Activated T-helper 1 cell treated with anti-CD3 and anti-CD28 coated beads, Interleukin-2, amount 50 U/mL, for 16 hours (primary cell): ENCODE results near the gene P2RX2.
"Not testable (repeated sequence)": the region's sequence is repeated elsewhere in the genome, so short reads cannot be mapped to it uniquely, and the experiment has no call there.

Experiments
- DNase-seq, 2 donors: peaks; one replicate each; pipeline ENCODE4 v3.0.0-alpha.2; 2020; ENCODE audit warnings: low read depth in 1 of 2, low spot score in 1 of 2

P2RX2 gene

DNA sequence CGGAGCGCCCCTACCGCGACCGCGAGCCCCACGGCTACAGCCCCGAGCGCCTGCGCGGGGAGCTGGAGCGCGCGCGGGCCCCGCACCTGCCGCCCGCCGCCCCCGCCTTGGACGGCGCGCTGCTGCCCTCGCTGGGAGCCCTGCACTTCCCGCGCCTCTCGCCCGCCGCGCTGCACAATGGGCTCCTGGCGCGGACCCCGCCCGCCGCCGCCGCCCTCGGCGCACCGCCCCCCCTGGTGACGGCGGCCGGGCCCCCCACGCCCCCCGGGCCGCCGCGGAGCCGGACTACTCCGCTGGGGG is 35.2 kb upstream of the P2RX2 start:
- DNase-seq, result no peak

DNA sequence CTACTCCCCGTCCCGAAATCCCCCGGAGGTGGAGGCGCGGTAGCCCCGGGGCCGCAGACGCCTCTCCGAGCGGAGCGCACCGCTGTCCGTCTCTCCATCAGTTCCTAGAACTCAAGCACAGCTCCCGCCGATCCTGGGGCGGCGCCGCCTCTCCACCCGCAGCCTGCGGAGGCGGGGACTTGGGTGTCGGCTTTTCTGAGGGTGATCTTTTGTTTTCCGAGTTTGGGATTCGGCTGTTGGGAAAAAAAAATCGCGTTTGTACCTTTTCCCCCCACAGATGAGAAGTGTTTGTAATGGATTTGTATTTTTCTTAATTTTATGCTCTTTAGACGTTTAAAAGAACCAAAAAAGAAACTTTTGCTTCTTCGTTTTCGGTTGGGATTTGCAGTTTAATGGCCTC is 34.8 kb upstream of the P2RX2 start:
- DNase-seq, result no peak

DNA sequence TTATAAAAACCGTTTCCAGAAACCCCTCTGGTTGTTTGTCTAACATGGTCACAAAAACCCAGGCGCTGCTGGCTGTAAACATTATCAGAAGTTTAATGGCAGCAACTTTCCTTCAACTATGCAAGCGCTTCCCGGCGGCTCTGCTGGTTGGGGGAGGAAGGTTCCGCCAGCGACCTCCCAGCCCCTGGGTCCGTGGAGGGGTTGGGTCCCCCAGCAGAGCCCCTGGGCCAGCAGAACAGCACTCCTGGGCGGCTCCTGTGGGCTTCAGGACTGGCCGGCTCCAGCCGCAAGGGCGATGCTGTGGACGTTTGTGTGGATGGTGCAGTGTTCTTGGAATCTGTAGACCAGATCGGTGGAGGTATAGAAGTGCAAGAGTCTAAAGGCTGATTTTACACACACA is 34.1 kb upstream of the P2RX2 start:
- no peak for DNase-seq

DNA sequence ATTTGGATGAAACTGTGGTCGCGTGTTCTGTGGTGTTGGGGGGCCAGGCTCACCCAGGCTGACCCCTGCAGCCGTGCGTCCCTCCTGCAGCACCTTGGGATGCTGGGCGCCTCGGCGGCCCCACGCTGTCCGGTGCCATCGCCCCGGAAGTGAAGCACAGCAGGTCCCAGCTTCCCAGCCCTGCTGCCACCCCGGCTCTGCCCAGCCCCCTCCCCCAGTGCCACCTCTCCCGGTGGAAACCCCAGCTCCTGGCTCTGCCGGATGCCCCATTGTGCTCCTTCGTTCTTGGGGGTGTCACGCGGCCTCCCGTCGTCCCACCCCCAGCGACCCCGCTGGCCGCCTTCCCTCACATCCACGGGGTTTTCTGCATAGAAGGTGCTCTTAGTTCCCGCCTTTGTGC is 33.4 kb upstream of the P2RX2 start:
- DNase-seq, result no peak

DNA sequence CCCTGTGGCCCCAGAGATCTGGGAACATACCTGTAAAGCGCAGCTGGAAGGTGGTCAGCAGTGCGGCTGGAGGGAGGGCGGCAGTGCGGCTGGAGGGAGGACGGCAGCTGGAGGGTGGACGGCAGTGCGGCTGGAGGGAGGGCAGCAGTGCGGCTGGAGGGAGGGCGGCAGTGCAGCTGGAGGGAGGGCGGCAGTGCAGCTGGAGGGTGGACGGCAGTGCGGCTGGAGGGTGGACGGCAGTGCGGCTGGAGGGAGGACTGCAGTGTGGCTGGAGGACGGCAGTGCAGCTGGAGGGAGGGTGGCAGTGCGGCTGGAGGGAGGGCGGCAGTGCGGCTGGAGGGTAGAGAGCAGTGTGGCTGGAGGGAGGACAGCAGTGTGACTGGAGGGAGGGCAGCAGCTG is 31.6 kb upstream of the P2RX2 start:
- DNase-seq, result no peak

DNA sequence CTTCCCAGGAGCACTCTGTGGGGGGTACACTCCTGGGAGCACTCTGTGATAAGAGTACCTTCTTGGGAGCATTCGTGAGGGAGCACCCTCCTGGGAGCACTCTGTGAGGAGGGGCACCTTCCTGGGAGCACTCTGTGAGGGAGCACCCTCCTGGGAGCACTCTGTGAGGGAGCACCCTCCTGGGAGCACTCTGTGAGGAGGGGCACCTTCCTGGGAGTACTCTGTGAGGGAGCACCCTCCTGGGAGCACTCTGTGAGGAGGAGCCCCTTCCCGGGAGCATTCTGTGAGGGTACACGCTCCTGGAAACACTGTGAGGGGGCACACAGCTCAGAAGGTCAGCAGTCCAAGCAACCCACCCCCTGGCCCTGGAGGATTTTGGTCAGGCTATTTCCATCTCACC is 30.8 kb upstream of the P2RX2 start:
- DNase-seq, result no peak

DNA sequence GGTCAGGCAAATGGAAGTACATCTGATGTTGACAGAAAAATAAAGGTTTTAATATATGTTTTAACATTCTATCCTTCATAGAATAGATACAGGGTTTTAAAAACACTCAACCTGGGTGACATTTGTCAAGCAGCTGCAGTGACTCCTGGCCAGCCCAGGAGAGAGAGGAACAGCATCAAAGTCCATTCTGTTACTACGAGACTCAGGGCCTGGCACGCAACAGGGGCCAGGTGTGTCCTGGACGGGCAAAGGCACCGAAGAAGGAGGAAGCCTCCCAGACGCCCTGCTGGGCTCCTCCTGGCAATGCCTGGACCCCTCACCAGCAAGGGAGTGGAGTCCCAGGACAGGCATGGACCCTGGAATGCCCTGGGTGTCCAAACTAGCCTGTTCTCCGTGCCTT is 30.3 kb upstream of the P2RX2 start:
- no peak for DNase-seq

DNA sequence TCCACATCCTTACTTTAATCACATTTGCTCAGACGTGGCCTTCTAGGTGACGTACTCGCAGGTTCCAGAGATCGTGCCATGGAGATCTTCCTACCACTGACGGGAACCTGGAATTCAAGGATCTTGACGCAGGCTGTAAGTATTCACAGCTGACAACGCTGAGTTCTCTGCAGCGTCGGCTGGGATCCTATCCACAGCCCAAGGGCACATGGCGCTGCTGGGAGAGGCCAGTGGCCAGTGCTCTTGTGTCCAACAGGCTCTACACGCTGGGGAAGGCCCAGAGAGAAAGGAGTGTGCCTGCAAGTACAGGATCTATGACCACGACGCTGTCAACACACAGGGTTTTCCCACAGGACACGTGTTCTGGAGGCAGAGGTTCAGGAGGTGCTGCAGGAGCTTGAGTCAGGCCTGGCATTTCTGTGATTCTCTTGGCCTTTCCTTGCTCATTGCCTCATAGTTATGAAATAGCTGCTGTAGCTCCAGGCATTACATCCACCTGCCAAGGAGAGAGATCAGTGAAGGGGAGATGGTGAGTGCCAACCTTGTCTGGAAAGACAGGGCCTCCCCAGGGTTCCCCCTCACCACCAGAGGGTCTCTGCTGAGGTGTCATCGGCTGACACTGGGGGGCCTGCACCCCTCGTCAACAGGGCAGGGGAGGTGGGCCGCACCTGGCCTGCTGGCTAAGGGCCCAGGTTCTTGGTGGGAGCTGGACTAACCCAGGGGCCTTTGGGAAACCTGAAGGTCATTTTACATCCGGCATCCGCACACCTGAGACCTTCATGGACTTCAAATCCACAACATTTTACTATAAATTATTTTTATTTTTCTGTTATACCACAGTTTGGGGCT is 29.5 kb upstream of the P2RX2 start:
- DNase-seq, result no peak

- DNase-seq, result no peak
Measured at GRCh38 chr12:132591107-132591935, 27.3 kb upstream of the P2RX2 start.

- DNase-seq, result no peak
Measured at GRCh38 chr12:132592282-132592970, 26.1 kb upstream of the P2RX2 start.

DNA sequence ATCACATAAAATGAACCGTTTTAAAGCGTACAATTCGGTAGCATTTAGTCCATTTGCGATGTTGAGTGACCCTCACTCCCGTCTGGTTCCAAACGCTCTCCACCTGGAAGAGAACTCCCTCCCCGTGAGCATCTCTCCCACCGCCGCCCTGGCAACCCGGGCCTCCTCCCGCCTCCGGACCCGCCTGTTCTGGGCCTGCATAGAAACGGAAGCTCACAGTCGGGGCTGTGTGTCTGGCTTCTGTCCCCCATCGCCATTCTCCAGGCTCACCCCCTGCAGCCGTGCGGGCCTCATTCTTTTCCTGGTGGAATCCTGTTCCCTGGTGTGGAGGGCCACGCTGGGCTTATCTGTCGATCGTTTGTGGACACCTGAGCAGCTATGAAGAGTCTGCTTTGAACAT is 25.5 kb upstream of the P2RX2 start:
- no peak for DNase-seq

DNA sequence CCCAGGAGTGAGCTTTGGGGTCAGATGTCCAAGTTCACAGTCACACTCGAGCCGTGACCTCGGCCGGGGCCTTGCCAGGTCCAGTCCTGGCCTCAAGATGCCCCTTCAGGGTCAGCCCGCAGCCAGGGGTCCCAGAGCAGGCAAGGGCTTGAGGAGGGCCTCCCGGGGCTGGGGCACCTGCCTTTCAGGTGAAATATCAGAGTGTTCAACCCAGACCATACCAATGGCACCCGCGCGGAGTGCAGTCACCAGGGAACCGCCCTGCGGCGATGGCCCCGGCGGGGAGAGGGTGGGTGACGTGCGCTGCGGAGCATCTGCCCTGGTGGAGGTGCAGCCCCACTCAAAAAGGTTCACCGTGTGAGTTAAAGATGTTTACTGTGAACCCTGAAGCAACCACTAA is 25.1 kb upstream of the P2RX2 start:
- DNase-seq, result no peak

DNA sequence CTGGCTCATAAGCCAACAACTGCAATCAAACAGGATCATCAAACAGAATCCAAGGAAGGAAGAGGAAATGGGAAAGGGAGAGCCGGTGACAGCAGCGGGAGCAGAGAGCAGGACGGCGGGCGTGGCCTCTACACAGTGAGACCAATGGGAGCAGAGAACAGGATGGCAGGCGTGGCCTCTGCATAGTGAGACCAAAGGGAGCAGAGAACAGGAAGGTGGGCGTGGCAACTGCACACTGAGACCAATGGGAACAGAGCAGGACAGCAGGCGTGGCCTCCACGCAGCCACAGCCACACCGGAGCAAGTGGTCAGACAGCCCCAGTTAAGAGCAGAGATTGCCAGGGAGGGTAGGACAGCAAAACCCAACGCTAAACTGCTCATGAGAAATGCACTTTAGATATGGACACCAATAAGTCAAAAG is 24.6 kb upstream of the P2RX2 start:
- DNase-seq, result no peak

DNA sequence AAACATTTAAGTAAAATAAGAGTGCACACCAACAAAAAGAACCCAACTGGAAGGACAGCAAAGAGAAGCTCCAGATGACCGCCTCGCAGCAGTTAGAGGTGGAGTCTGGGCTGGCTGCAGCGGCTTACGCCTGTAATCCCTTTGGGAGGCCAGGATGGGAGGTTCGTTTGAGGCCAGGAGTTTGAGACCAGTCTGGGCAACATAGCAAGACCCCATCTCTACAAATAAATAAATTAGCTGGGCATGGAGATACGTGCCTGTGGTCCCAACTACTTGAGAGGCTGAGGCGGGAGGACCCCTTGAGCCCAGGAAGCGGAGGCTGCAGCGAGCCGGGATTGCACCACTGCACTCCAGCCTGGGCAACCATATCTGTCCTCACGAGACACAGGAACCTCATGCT is 23.4 kb upstream of the P2RX2 start:
- no peak for DNase-seq

DNA sequence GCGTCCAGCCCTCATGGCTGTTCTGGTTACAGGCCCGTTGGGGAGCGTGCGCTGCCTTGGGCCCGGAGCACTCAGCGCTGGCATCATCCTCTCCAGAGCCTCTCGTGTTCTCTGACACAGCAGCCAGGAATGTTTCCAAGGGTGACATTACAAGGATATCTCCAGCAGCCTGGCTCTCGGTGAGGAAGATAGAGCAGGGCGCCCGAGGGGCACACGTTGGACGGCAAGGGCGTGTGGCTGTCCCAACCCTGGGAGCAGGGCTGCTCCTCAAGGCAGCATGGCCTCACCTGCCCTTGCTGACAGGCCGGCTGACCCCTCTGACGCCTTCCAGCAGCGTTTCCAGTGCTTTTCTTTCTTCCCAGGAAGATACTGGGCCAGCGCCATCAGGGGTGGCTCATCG is 22.6 kb upstream of the P2RX2 start:
- no peak for DNase-seq

GRCh38 chr12:132597333-132598316 is 21.0 kb upstream of the P2RX2 start:
- DNase-seq, result no peak

DNA sequence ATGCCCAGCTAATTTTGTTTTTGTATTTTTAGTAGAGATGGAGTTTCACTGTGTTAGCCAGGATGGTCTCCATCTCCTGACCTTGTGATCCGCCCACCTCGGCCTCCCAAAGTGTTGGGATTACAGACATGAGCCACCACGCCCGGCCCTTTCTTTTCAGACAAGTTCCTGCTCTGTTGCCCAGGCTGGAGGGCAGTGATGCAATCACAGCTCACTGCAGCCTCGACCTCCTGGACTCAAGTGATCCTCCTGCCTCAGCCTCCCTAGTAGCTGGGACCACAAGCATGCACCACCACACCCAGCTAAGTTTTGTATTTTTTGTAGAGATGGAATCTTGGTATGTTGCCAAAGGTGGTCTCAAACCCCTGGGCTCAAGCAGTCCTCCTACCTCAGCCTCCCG is 19.1 kb upstream of the P2RX2 start:
- not testable (repeated sequence) for DNase-seq

- DNase-seq, result no peak
Measured at GRCh38 chr12:132600048-132601032, 18.2 kb upstream of the P2RX2 start.

GRCh38 chr12:132601171-132601883 is 17.2 kb upstream of the P2RX2 start:
- DNase-seq, result no peak
